SU-DHL-6 (cell line): Measurements from ENCODE around the gene OPN1LW.

Source experiments
- CTCF ChIP-seq: fragments of 200-600 bp; sonication (generic); IDR thresholded peaks from one replicate; pipeline ENCODE4 v1.5.1; 2017; ENCODE audit warnings: antibody characterized with exemption, mild to moderate bottlenecking, low read length, moderate library complexity; ENCODE audit not compliant: insufficient read depth, poor library complexity, severe bottlenecking
- EZH2phosphoT487 ChIP-seq: fragments of 200-600 bp; sonication (generic), shearing (Covaris generic); conservative IDR thresholded peaks from 2 replicates; pipeline ENCODE4 v1.6.1; 2018; ENCODE audit warnings: mild to moderate bottlenecking, antibody characterized with exemption, low read length, moderate library complexity, mixed read lengths

GRCh38 chrX:154094833-154095232 is 49.2 kb upstream of the OPN1LW start:
- TF ChIP-seq CTCF (no peak), EZH2phosphoT487 (no peak)
